ENCODE measurements around the gene NTMT1. TPM values are rescaled to one million over a fixed set of nuclear protein-coding genes. Genes with fewer than 3 reads are reported as not detected.
"Not testable (repeated sequence)": the region's sequence is repeated elsewhere in the genome, so short reads cannot be mapped to it uniquely, and the experiment has no call there.

NTMT1 gene
- total and polyA plus RNA-seq, 2 donors = 23.9 to 33.2 TPM

DNA sequence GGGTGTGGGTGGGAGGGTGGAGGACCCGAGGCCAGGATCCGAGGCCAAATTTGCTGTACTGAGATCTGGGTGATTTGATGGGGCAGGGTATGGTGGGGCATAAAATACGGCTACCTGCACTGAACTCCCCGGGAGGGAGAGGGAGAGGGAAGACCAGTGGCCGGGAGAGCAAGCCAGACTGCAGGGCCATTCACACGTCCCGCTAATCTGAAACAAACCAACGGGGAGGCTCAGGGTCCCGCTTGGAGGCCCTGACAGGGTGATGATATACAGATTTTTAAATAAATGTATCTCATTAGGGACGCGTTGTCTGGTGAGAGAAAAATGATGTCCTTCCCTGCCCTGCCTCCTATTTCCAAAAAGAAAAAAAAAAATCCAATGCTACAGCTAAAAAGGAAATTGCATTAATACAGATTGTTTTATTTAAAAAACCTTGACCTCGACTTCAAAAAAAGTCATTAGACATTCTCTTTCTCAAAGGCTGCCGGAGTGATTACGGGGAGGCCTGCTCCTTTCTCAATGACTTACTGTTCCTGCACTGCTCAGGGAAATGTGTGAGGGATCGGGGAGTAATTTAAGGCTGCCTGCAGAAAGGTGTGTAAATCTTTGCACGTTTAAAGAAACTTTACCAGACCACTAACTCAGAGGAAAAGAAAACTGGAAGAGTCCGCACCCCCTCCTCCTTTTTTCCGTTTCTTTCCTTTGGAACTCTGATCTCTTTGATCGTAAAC lies 28.0 kb downstream of the NTMT1 start:
- peaks cover 0 to 46% of the 10 kb centered on the region in 2 donors for H3K27me3 ChIP-seq (ENCODE audit: control insufficient read depth in 2 of 2, insufficient read depth in 1 of 2, low read length in 1 of 2)
- H3K4me1 ChIP-seq (ENCODE audit: control insufficient read depth in 2 of 2, insufficient read depth in 2 of 2, low read length in 2 of 2) = no peaks in the 10 kb centered on the region
- H3K27ac ChIP-seq (ENCODE audit: low read depth in 1 of 2, low read length in 1 of 2) = no peak overlapping the region
- 79% methylated on average over 19 of the region's 19 CpGs for WGBS
- H3K36me3 ChIP-seq (ENCODE audit: control insufficient read depth in 2 of 2, insufficient read depth in 2 of 2, low read length in 1 of 2) = no peaks in the 10 kb centered on the region
- DNase-seq (ENCODE audit: low read depth in 6 of 9, low spot score in 9 of 9) = no peak
- H3K4me3 ChIP-seq (ENCODE audit: low read length in 2 of 2) = no peak overlapping the region
- no peaks in the 10 kb centered on the region for H3K9me3 ChIP-seq (ENCODE audit: control insufficient read depth in 2 of 2, insufficient read depth in 1 of 2, low read length in 1 of 2)

GRCh38 chr9:129654554-129655040 lies 28.6 kb downstream of the NTMT1 start:
- H3K4me1 ChIP-seq (ENCODE audit: control insufficient read depth in 2 of 2, insufficient read depth in 2 of 2, low read length in 2 of 2) = no peaks in the 10 kb centered on the region
- H3K27me3 ChIP-seq (ENCODE audit: control insufficient read depth in 2 of 2, insufficient read depth in 1 of 2, low read length in 1 of 2) = peaks cover 0 to 46% of the 10 kb centered on the region in 2 donors
- no peaks in the 10 kb centered on the region for H3K9me3 ChIP-seq (ENCODE audit: control insufficient read depth in 2 of 2, insufficient read depth in 1 of 2, low read length in 1 of 2)
- 71% methylated on average over 20 of the region's 20 CpGs for WGBS
- no peak overlapping the region for H3K4me3 ChIP-seq (ENCODE audit: low read length in 2 of 2)
- no peak for DNase-seq (ENCODE audit: low read depth in 6 of 9, low spot score in 9 of 9)
- no peak overlapping the region for H3K27ac ChIP-seq (ENCODE audit: low read depth in 1 of 2, low read length in 1 of 2)
- no peaks in the 10 kb centered on the region for H3K36me3 ChIP-seq (ENCODE audit: control insufficient read depth in 2 of 2, insufficient read depth in 2 of 2, low read length in 1 of 2)

- Histone ChIP-seq H3K9me3 (ENCODE audit: control insufficient read depth in 2 of 2, insufficient read depth in 1 of 2, low read length in 1 of 2) (no peaks in the 10 kb centered on the region), H3K36me3 (ENCODE audit: control insufficient read depth in 2 of 2, insufficient read depth in 2 of 2, low read length in 1 of 2) (no peaks in the 10 kb centered on the region), H3K27ac (ENCODE audit: low read depth in 1 of 2, low read length in 1 of 2) (no peak overlapping the region), H3K4me3 (ENCODE audit: low read length in 2 of 2) (no peak overlapping the region), H3K4me1 (ENCODE audit: control insufficient read depth in 2 of 2, insufficient read depth in 2 of 2, low read length in 2 of 2) (no peaks in the 10 kb centered on the region), H3K27me3 (ENCODE audit: control insufficient read depth in 2 of 2, insufficient read depth in 1 of 2, low read length in 1 of 2) (peaks cover 0 to 46% of the 10 kb centered on the region in 2 donors)
- WGBS = 97% methylated on average over 7 of the region's 7 CpGs
- no peak for DNase-seq (ENCODE audit: low read depth in 6 of 9, low spot score in 9 of 9)
Measured at GRCh38 chr9:129655154-129655553, 29.2 kb downstream of the NTMT1 start.

DNA sequence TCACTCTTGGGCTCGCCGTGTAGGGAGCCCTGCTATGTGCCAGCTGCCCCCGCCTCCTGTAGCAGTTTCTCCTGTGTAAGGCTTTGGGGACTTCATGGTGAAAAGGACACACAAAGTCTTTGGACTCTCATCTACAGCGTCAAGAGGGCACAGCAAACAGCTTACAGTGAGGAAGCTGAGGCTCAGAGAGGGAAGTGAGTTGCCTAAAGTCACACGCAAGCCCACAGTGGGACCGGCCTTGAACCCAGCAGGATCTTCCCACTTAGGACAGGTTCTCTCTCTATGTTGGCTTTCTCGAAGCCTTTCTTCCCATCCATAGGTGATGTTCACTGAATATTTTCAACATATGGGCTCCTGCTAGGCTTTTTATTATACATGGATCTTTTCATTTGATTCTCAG lies 29.7 kb downstream of the NTMT1 start:
- Histone ChIP-seq H3K9me3 (ENCODE audit: control insufficient read depth in 2 of 2, insufficient read depth in 1 of 2, low read length in 1 of 2) (no peaks in the 10 kb centered on the region), H3K27ac (ENCODE audit: low read depth in 1 of 2, low read length in 1 of 2) (no peak overlapping the region), H3K4me3 (ENCODE audit: low read length in 2 of 2) (no peak overlapping the region), H3K36me3 (ENCODE audit: control insufficient read depth in 2 of 2, insufficient read depth in 2 of 2, low read length in 1 of 2) (no peaks in the 10 kb centered on the region), H3K4me1 (ENCODE audit: control insufficient read depth in 2 of 2, insufficient read depth in 2 of 2, low read length in 2 of 2) (no peaks in the 10 kb centered on the region), H3K27me3 (ENCODE audit: control insufficient read depth in 2 of 2, insufficient read depth in 1 of 2, low read length in 1 of 2) (peaks cover 0 to 43% of the 10 kb centered on the region in 2 donors)
- DNase-seq (ENCODE audit: low read depth in 6 of 9, low spot score in 9 of 9) = no peak
- 80% methylated on average over 7 of the region's 7 CpGs for WGBS

GRCh38 chr9:129656795-129657390 lies 30.9 kb downstream of the NTMT1 start:
- Histone ChIP-seq H3K27me3 (ENCODE audit: control insufficient read depth in 2 of 2, insufficient read depth in 1 of 2, low read length in 1 of 2) (peaks cover 2 to 40% of the 10 kb centered on the region in 2 donors), H3K4me3 (ENCODE audit: low read length in 2 of 2) (no peak overlapping the region), H3K36me3 (ENCODE audit: control insufficient read depth in 2 of 2, insufficient read depth in 2 of 2, low read length in 1 of 2) (no peaks in the 10 kb centered on the region), H3K27ac (ENCODE audit: low read depth in 1 of 2, low read length in 1 of 2) (no peak overlapping the region), H3K4me1 (ENCODE audit: control insufficient read depth in 2 of 2, insufficient read depth in 2 of 2, low read length in 2 of 2) (no peaks in the 10 kb centered on the region), H3K9me3 (ENCODE audit: control insufficient read depth in 2 of 2, insufficient read depth in 1 of 2, low read length in 1 of 2) (no peaks in the 10 kb centered on the region)
- no peak for DNase-seq (ENCODE audit: low read depth in 6 of 9, low spot score in 9 of 9)
- 92% methylated on average over 12 of the region's 12 CpGs for WGBS

DNA sequence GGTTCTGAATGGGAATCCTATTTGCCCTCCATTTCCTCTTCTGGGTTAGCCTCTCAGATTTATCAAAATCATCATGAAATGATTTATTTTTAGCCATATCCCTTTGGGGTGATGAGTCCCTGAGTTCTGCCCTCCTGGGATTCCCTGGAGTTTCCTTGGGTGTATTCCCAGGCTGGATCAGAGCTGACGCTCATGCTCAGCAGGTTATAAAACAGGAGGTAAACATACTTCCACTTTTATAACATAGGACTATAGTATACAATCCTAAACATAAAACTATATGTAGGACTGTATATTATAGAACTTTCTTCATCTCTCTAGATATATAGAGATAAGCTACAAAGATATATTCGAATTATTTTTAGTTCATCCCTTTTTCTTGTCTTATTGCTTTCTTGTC lies 35.1 kb downstream of the NTMT1 start:
- Histone ChIP-seq H3K9me3 (ENCODE audit: control insufficient read depth in 2 of 2, insufficient read depth in 1 of 2, low read length in 1 of 2) (no peaks in the 10 kb centered on the region), H3K27me3 (ENCODE audit: control insufficient read depth in 2 of 2, insufficient read depth in 1 of 2, low read length in 1 of 2) (peaks cover 20 to 47% of the 10 kb centered on the region in 2 donors), H3K4me1 (ENCODE audit: control insufficient read depth in 2 of 2, insufficient read depth in 2 of 2, low read length in 2 of 2) (no peaks in the 10 kb centered on the region), H3K36me3 (ENCODE audit: control insufficient read depth in 2 of 2, insufficient read depth in 2 of 2, low read length in 1 of 2) (no peaks in the 10 kb centered on the region), H3K4me3 (ENCODE audit: low read length in 2 of 2) (no peak overlapping the region), H3K27ac (ENCODE audit: low read depth in 1 of 2, low read length in 1 of 2) (no peak overlapping the region)
- 92% methylated on average over 2 of the region's 2 CpGs for WGBS
- no peak for DNase-seq (ENCODE audit: low read depth in 6 of 9, low spot score in 9 of 9)

DNA sequence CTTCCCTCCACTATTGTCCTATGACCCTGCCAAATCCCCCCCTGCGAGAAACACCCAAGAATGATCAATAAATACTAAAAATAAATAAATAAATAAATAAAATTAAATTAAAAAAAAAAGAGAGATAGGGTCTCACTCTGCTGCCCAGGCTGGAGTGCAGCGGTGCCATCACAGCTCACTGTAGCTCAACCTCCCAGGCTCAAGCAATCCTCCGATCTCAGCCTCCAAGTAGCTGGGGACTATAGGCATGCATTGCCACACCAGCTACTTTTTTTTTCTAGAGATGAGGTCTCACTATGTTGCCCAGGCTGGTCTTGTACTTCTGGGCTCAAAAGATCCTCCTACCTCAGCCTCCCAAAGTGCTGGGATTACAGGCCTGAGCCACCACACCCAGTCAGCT lies 36.3 kb downstream of the NTMT1 start:
- not testable (repeated sequence) for H3K36me3 ChIP-seq (ENCODE audit: control insufficient read depth in 2 of 2, insufficient read depth in 2 of 2, low read length in 1 of 2); H3K4me3 ChIP-seq (ENCODE audit: low read length in 2 of 2); H3K9me3 ChIP-seq (ENCODE audit: control insufficient read depth in 2 of 2, insufficient read depth in 1 of 2, low read length in 1 of 2); DNase-seq (ENCODE audit: low read depth in 6 of 9, low spot score in 9 of 9); H3K27ac ChIP-seq (ENCODE audit: low read depth in 1 of 2, low read length in 1 of 2); H3K4me1 ChIP-seq (ENCODE audit: control insufficient read depth in 2 of 2, insufficient read depth in 2 of 2, low read length in 2 of 2)
- 64% methylated on average over 3 of the region's 3 CpGs for WGBS
- H3K27me3 ChIP-seq (ENCODE audit: control insufficient read depth in 2 of 2, insufficient read depth in 1 of 2, low read length in 1 of 2) = peaks cover 31 to 56% of the 10 kb centered on the region in 2 donors

DNA sequence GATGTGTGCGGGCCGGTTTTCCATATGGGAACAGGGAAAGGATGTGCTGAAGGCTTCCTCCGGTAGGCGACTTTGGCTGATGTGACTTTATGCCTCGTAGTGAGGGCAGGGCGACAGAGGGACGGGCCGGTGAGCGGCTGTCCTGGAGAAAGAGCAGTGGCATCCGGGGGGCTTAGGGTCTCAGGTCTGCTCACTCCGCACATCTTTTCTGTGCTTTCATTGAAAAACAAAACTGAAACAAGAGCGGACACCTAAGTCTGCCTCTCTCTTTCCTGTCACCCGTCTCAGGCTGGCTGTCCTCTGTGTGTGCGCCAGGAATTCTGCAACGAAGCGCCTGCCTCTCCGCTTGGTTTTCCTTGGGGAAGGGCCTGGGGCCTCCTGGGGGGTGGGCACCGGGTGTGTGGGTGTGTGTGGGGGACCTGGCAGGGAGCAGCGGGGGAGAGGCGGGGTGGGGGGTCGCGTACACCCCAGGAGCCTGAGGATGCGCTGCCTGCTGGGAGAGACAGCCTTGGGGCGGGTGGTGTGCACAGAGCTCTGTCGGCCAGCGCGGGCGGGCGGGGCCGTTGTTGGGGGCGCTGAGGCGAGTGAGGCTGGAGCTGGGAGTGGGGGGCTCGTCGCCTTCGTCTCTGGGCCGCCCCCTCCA lies 38.9 kb downstream of the NTMT1 start:
- Histone ChIP-seq H3K36me3 (ENCODE audit: control insufficient read depth in 2 of 2, insufficient read depth in 2 of 2, low read length in 1 of 2) (no peaks in the 10 kb centered on the region), H3K4me3 (ENCODE audit: low read length in 2 of 2) (peak overlapping the region in 1 of 2 donors; percentile 36), H3K9me3 (ENCODE audit: control insufficient read depth in 2 of 2, insufficient read depth in 1 of 2, low read length in 1 of 2) (no peaks in the 10 kb centered on the region), H3K4me1 (ENCODE audit: control insufficient read depth in 2 of 2, insufficient read depth in 2 of 2, low read length in 2 of 2) (no peaks in the 10 kb centered on the region), H3K27me3 (ENCODE audit: control insufficient read depth in 2 of 2, insufficient read depth in 1 of 2, low read length in 1 of 2) (peaks cover 40 to 80% of the 10 kb centered on the region in 2 donors), H3K27ac (ENCODE audit: low read depth in 1 of 2, low read length in 1 of 2) (no peak overlapping the region)
- 14% methylated on average over 36 of the region's 36 CpGs for WGBS
- peak in 1 of 9 donors; percentile 11 for DNase-seq (ENCODE audit: low read depth in 6 of 9, low spot score in 9 of 9)

GRCh38 chr9:129665389-129665775 lies 39.4 kb downstream of the NTMT1 start, which contains the start of gene PRRX2:
TSS of gene PRRX2 (plus strand) at chr9:129665647. CDS start at chr9:129665868, 221 bp downstream.
- no peak for DNase-seq (ENCODE audit: low read depth in 6 of 9, low spot score in 9 of 9)
- 2% methylated on average over 36 of the region's 37 CpGs for WGBS
- peak within 1 kb of the TSS in 1 of 2 donors; percentile 36 for H3K4me3 ChIP-seq (ENCODE audit: low read length in 2 of 2)
- peaks cover 40 to 82% of the 10 kb centered on the region in 2 donors for H3K27me3 ChIP-seq (ENCODE audit: control insufficient read depth in 2 of 2, insufficient read depth in 1 of 2, low read length in 1 of 2)
- no peak within 1 kb of the TSS for H3K27ac ChIP-seq (ENCODE audit: low read depth in 1 of 2, low read length in 1 of 2)
- no peaks in the 10 kb centered on the region for H3K4me1 ChIP-seq (ENCODE audit: control insufficient read depth in 2 of 2, insufficient read depth in 2 of 2, low read length in 2 of 2)
- H3K9me3 ChIP-seq (ENCODE audit: control insufficient read depth in 2 of 2, insufficient read depth in 1 of 2, low read length in 1 of 2) = no peaks in the 10 kb centered on the region
- no peaks in the 10 kb centered on the region for H3K36me3 ChIP-seq (ENCODE audit: control insufficient read depth in 2 of 2, insufficient read depth in 2 of 2, low read length in 1 of 2)
